ENCODE measurements around the gene CRMP1. TPM values are rescaled to one million over a fixed set of nuclear protein-coding genes. Genes with fewer than 3 reads are reported as not detected.

CRMP1 gene
- total and polyA plus RNA-seq, 2 of the 8 experiments (the other 6 are each of a cell fraction or from before 2014, with no cell fraction given): 120 to 131 TPM

DNA sequence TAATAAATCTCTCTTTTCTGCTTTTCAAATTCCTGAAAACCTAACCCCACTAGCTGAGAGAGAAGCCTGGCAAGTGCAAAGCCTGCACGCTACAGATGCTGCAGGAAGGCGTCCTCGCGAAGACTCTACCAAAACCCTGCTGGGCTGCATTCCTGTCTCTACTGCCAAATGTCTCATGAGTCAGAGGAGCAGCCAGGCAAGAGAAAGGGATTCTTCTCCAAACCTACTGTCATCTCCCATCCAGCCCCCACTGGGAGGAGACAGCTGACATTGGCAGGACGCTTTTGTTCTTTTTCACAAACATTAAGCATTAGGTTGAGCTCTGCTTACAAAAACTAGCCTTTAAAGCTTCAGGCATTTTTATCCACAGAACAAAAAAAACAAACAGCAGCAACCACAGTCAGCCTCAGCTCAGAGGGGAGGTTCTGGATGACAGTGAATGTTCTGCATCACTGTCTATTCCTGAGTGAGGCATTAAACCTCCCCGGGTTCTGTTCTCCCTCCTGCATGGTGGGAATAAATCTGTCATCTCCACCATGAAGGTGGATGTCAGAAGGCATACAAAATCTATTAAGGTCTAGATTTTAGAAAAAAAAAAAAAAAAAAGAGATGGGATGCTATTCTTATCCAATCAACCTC, 18.0 kb downstream of the CRMP1 start:
- H3K4me3 ChIP-seq (ENCODE audit: extremely low read depth in 1 of 4, insufficient read depth in 2 of 4, low read depth in 3 of 4, low read length in 4 of 4): no peak overlapping the region
- H3K27me3 ChIP-seq (replicated peaks in 1 of 4; ENCODE audit: control insufficient read depth in 3 of 4, extremely low read depth in 1 of 4, insufficient read depth in 3 of 4, low read length in 3 of 4): no peaks in the 10 kb centered on the region
- no peak overlapping the region for H3K4ac ChIP-seq (replicated peaks; ENCODE audit: insufficient read length, low read depth, low read length)
- H2BK12ac ChIP-seq (ENCODE audit: low read depth, low read length): no peak overlapping the region
- peaks cover 43% of the 10 kb centered on the region for H3K79me1 ChIP-seq (ENCODE audit: low read depth, low read length)
- H2BK5ac ChIP-seq (ENCODE audit: low read depth, low read length): no peak overlapping the region
- no peak overlapping the region for H2AK5ac ChIP-seq (ENCODE audit: low read depth, low read length)
- peaks cover 45 to 55% of the 10 kb centered on the region in 2 experiments for H4K20me1 ChIP-seq (replicated peaks in 1 of 2; ENCODE audit: control insufficient read depth in 1 of 2, insufficient read depth in 2 of 2, low read length in 2 of 2)
- no peak overlapping the region for H3K27ac ChIP-seq (ENCODE audit: low read depth, low read length)
- no peak overlapping the region for H3K14ac ChIP-seq (ENCODE audit: insufficient read length)
- no peak overlapping the region for H2BK120ac ChIP-seq (replicated peaks; ENCODE audit: low read depth, low read length)
- H3K9ac ChIP-seq (replicated peaks in 1 of 4; ENCODE audit: extremely low read depth in 1 of 4, low read depth in 3 of 4, low read length in 3 of 4): no peak overlapping the region
- H3K36me3 ChIP-seq (ENCODE audit: control insufficient read depth in 2 of 4, insufficient read depth in 4 of 4, low read length in 3 of 4): peaks cover 0 to 8% (median 1%) of the 10 kb centered on the region in 4 experiments; a peak in 3 of 8 replicates
- H3K18ac ChIP-seq (ENCODE audit: extremely low read depth, low read length): no peak overlapping the region
- peaks cover 0 to 77% of the 10 kb centered on the region in 2 experiments for H3K79me2 ChIP-seq (ENCODE audit: control insufficient read depth in 1 of 2, insufficient read depth in 2 of 2, low read length in 2 of 2)
- no peak overlapping the region for H2BK15ac ChIP-seq (ENCODE audit: low read length)
- H3K56ac ChIP-seq (replicated peaks; ENCODE audit: insufficient read length, low read depth, low read length): no peak overlapping the region
- no peak overlapping the region for H4K5ac ChIP-seq (ENCODE audit: insufficient read length, low read depth, low read length)
- ChIA-PET POLR2A (ENCODE audit: partially characterized antibody) (interaction anchor here (0.7 to 1.9 kb wide), 3 partner anchors 11 to 512 kb away, joined by 3 to 6 read pairs (median 4); no protein-coding TSS in a partner anchor), CTCF (ENCODE audit: partially characterized antibody) (interaction anchor here (0.7 to 2.2 kb wide), 8 partner anchors 10 to 108 kb away, joined by 3 to 9 read pairs (median 3); partner anchors contain the start of gene CRMP1)
- H2BK20ac ChIP-seq (ENCODE audit: low read length): no peak overlapping the region
- H4K91ac ChIP-seq (replicated peaks; ENCODE audit: insufficient read length, low read length): no peak overlapping the region
- 26% methylated on average over 6 of the region's 6 CpGs; no CpG with 5 or more reads in 1 of the 2 experiments for WGBS, 2 experiments (ENCODE audit: extremely low coverage in 1 of 2, insufficient coverage in 1 of 2, insufficient read length in 1 of 2, insufficient replicate concordance in 2 of 2, low coverage in 1 of 2, low lambda C conversion rate in 2 of 2, missing lambda C conversion rate in 1 of 2)
- H3K23ac ChIP-seq (ENCODE audit: insufficient read length): no peak overlapping the region
- peak; percentile 76 for FAIRE-seq
- DNase-seq (ENCODE audit: low read depth in 1 of 2, low spot score in 2 of 2): no peak
- H3K4me1 ChIP-seq (replicated peaks in 1 of 4; ENCODE audit: control insufficient read depth in 3 of 4, insufficient read depth in 4 of 4, low read length in 3 of 4): peaks cover 0 to 4% (median 3%) of the 10 kb centered on the region in 4 experiments; a peak in 4 of 7 replicates
- no peak overlapping the region for H3K4me2 ChIP-seq (ENCODE audit: insufficient read depth in 1 of 2, low read depth in 2 of 2, low read length in 2 of 2)
- H2AFZ ChIP-seq (ENCODE audit: low read length): no peak overlapping the region
- no peaks in the 10 kb centered on the region for H3K23me2 ChIP-seq (ENCODE audit: low read depth, low read length)
- H3K9me3 ChIP-seq (ENCODE audit: insufficient read depth in 2 of 2, low read depth in 1 of 2, low read length in 1 of 2): no peaks in the 10 kb centered on the region
- no peak overlapping the region for H4K8ac ChIP-seq (ENCODE audit: extremely low read depth, insufficient read depth, low read length)
- TF ChIP-seq YY1 (IDR thresholded peaks at IDR 0.05; ENCODE audit: low read depth, low read length) (0 out of 2 replicates have a peak, but pooled peaks have one; percentile 20), PHF8 (conservative IDR thresholded peaks at IDR 0.05; ENCODE audit: low read depth, low read length) (no peak), NANOG (IDR thresholded peaks at IDR 0.05; ENCODE audit: insufficient read depth, low read depth, low read length, poor library complexity, severe bottlenecking) (no peak), POU5F1 (IDR thresholded peaks at IDR 0.05; ENCODE audit: low read depth, low read length) (no peak), CTBP2 (IDR thresholded peaks at IDR 0.05; ENCODE audit: borderline replicate concordance, insufficient read depth, insufficient read length, low read length) (peak; percentile 60), FOSL1 (IDR thresholded peaks at IDR 0.05; ENCODE audit: insufficient read depth, low read depth, low read length) (no peak), EP300 (IDR thresholded peaks at IDR 0.05; ENCODE audit: borderline replicate concordance in 1 of 2, low read depth in 2 of 2, low read length in 2 of 2) (no peak), TBP (IDR thresholded peaks at IDR 0.05; ENCODE audit: low read depth, low read length) (no peak), CBX8 (IDR thresholded peaks at IDR 0.05; ENCODE audit: borderline replicate concordance, low read depth, low read length) (no peak)
- TF ChIP-seq, protein P1, sequence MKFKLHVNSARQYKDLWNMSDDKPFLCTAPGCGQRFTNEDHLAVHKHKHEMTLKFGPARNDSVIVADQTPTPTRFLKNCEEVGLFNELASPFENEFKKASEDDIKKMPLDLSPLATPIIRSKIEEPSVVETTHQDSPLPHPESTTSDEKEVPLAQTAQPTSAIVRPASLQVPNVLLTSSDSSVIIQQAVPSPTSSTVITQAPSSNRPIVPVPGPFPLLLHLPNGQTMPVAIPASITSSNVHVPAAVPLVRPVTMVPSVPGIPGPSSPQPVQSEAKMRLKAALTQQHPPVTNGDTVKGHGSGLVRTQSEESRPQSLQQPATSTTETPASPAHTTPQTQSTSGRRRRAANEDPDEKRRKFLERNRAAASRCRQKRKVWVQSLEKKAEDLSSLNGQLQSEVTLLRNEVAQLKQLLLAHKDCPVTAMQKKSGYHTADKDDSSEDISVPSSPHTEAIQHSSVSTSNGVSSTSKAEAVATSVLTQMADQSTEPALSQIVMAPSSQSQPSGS (IDR thresholded peaks at IDR 0.05; ENCODE audit: low read length): no peak

Measured in H1 (cell line).